Mesendoderm (in vitro differentiated cells): ENCODE data around the gene RPA3.

Experiments used
- DNase-seq: peaks from one replicate; pipeline ENCODE4 v3.0.0; 2013
- H2AK5ac ChIP-seq: 2 replicates; pipeline ENCODE4 v1.6.1; 2013; ENCODE audit warnings: low read length, inconsistent platforms
- H2BK120ac ChIP-seq: 2 replicates; pipeline ENCODE4 v1.6.1; 2013; ENCODE audit warnings: low read depth, mild to moderate bottlenecking, low read length, moderate library complexity, mixed read lengths
- H2BK15ac ChIP-seq: replicated peaks from 2 replicates; pipeline ENCODE4 v1.6.1; 2013; ENCODE audit warnings: low read depth, mild to moderate bottlenecking, moderate library complexity
- H2BK5ac ChIP-seq: 2 replicates; pipeline ENCODE4 v1.6.1; 2013; ENCODE audit warnings: low read length, inconsistent platforms
- H3K18ac ChIP-seq: 2 replicates; pipeline ENCODE4 v1.6.1; 2013; ENCODE audit warnings: mild to moderate bottlenecking, low read length, mixed read lengths
- H3K23ac ChIP-seq: one replicate; pipeline ENCODE4 v1.6.1; 2013; ENCODE audit warnings: low read length
- H3K27ac ChIP-seq: 2 replicates; pipeline ENCODE4 v1.5.1; 2013; ENCODE audit warnings: low read depth, mild to moderate bottlenecking, inconsistent platforms, low read length, moderate library complexity
- H3K27me3 ChIP-seq: 2 replicates; pipeline ENCODE4 v1.6.1; 2013; ENCODE audit warnings: low read length, control low read depth, mild to moderate bottlenecking, inconsistent platforms; ENCODE audit not compliant: insufficient read depth, poor library complexity
- H3K36me3 ChIP-seq: 2 replicates; pipeline ENCODE4 v1.6.1; 2013; ENCODE audit warnings: low read length, inconsistent platforms; ENCODE audit not compliant: control insufficient read depth, insufficient read depth
- H3K4ac ChIP-seq: one replicate; pipeline ENCODE4 v1.6.1; 2013; ENCODE audit warnings: low read depth, mild to moderate bottlenecking, low read length, moderate library complexity
- H3K4me1 ChIP-seq: 2 replicates; pipeline ENCODE4 v1.6.1; 2013; ENCODE audit warnings: low read depth, low read length, inconsistent platforms; ENCODE audit not compliant: control insufficient read depth
- H3K4me2 ChIP-seq: 2 replicates; pipeline ENCODE4 v1.6.1; 2013; ENCODE audit warnings: low read length
- H3K4me3 ChIP-seq: 2 replicates; pipeline ENCODE4 v1.5.1; 2013; ENCODE audit warnings: mild to moderate bottlenecking, low read length
- H3K56ac ChIP-seq: one replicate; pipeline ENCODE4 v1.6.1; 2013; ENCODE audit warnings: low read length
- H3K79me1 ChIP-seq: 2 replicates; pipeline ENCODE4 v1.6.1; 2013; ENCODE audit warnings: low read length, inconsistent platforms
- H3K79me2 ChIP-seq: 2 replicates; pipeline ENCODE4 v1.6.1; 2013; ENCODE audit warnings: mild to moderate bottlenecking, low read length; ENCODE audit not compliant: control insufficient read depth, insufficient read depth
- H3K9ac ChIP-seq: 2 replicates; pipeline ENCODE4 v1.6.1; 2013; ENCODE audit warnings: low read length, inconsistent platforms
- H4K5ac ChIP-seq: one replicate; pipeline ENCODE4 v1.6.1; 2013; ENCODE audit warnings: low read length
- H4K8ac ChIP-seq: one replicate; pipeline ENCODE4 v1.6.1; 2013; ENCODE audit warnings: low read depth, mild to moderate bottlenecking, control low read depth, low read length, moderate library complexity
- WGBS: extraction: QIAGEN DNeasy Blood & Tissue Kit; methylation state at CpG from one replicate; pipeline ENCODE4 v1.1.7; 2013; ENCODE audit warnings: low lambda C conversion rate, missing lambda C conversion rate; ENCODE audit not compliant: insufficient coverage; ENCODE audit errors: extremely low coverage; 5-methylcytosine and 5-hydroxymethylcytosine counted together

Gene RPA3

GRCh38 chr7:7738622-7739021 lies 20.2 kb upstream of the RPA3 start:
- Histone ChIP-seq H3K23ac (no peak overlapping the region), H3K27ac (no peak overlapping the region), H3K27me3 (no peaks in the 10 kb centered on the region), H3K79me2 (no peaks in the 10 kb centered on the region), H3K4me1 (no peaks in the 10 kb centered on the region), H3K4me2 (no peak overlapping the region), H3K56ac (no peak overlapping the region), H3K4me3 (no peak overlapping the region), H3K36me3 (no peaks in the 10 kb centered on the region), H2BK15ac (no peak overlapping the region), H2AK5ac (no peak overlapping the region), H3K4ac (no peak overlapping the region), H3K18ac (no peak overlapping the region), H3K9ac (no peak overlapping the region), H2BK120ac (no peak overlapping the region), H4K5ac (no peak overlapping the region), H2BK5ac (no peak overlapping the region), H4K8ac (no peak overlapping the region), H3K79me1 (no peaks in the 10 kb centered on the region)
- no CpG with 5 or more reads among the region's 3 CpGs for WGBS
- no peak for DNase-seq

GRCh38 chr7:7738177-7738576 lies 19.8 kb upstream of the RPA3 start:
- Histone ChIP-seq H3K4ac (no peak overlapping the region), H3K36me3 (no peaks in the 10 kb centered on the region), H3K4me3 (no peak overlapping the region), H3K23ac (no peak overlapping the region), H3K79me1 (no peaks in the 10 kb centered on the region), H3K79me2 (no peaks in the 10 kb centered on the region), H3K18ac (no peak overlapping the region), H3K4me2 (no peak overlapping the region), H3K4me1 (no peaks in the 10 kb centered on the region), H2BK5ac (no peak overlapping the region), H2BK120ac (no peak overlapping the region), H2AK5ac (no peak overlapping the region), H4K5ac (no peak overlapping the region), H4K8ac (no peak overlapping the region), H2BK15ac (no peak overlapping the region), H3K9ac (no peak overlapping the region), H3K27me3 (no peaks in the 10 kb centered on the region), H3K27ac (no peak overlapping the region), H3K56ac (no peak overlapping the region)
- DNase-seq, result no peak
- no CpG with 5 or more reads among the region's 1 CpG for WGBS

- no peak overlapping the region for H3K4ac ChIP-seq
- no peak overlapping the region for H2BK5ac ChIP-seq
- no peaks in the 10 kb centered on the region for H3K27me3 ChIP-seq
- H3K36me3 ChIP-seq, result no peaks in the 10 kb centered on the region
- no peak overlapping the region for H3K4me2 ChIP-seq
- H3K79me1 ChIP-seq, result no peaks in the 10 kb centered on the region
- no peak overlapping the region for H3K18ac ChIP-seq
- no peak overlapping the region for H3K23ac ChIP-seq
- no peak for DNase-seq
- no peaks in the 10 kb centered on the region for H3K4me1 ChIP-seq
- H3K4me3 ChIP-seq, result no peak overlapping the region
- no peak overlapping the region for H2AK5ac ChIP-seq
- no peak overlapping the region for H4K5ac ChIP-seq
- H4K8ac ChIP-seq, result no peak overlapping the region
- H2BK120ac ChIP-seq, result no peak overlapping the region
- no peak overlapping the region for H3K56ac ChIP-seq
- H3K9ac ChIP-seq, result no peak overlapping the region
- H2BK15ac ChIP-seq, result no peak overlapping the region
- H3K27ac ChIP-seq, result no peak overlapping the region
- no peaks in the 10 kb centered on the region for H3K79me2 ChIP-seq
These were observed 19.3 kb upstream of the RPA3 start for GRCh38 chr7:7737674-7738073.

- H2AK5ac ChIP-seq, result no peak overlapping the region
- WGBS, result no CpG with 5 or more reads among the region's 2 CpGs
- H3K27ac ChIP-seq, result no peak overlapping the region
- H3K9ac ChIP-seq, result no peak overlapping the region
- no peak overlapping the region for H3K4me3 ChIP-seq
- H3K36me3 ChIP-seq, result no peaks in the 10 kb centered on the region
- no peak overlapping the region for H3K4ac ChIP-seq
- H3K56ac ChIP-seq, result no peak overlapping the region
- no peak overlapping the region for H2BK120ac ChIP-seq
- H3K23ac ChIP-seq, result no peak overlapping the region
- H2BK15ac ChIP-seq, result no peak overlapping the region
- no peaks in the 10 kb centered on the region for H3K79me1 ChIP-seq
- no peak overlapping the region for H3K4me2 ChIP-seq
- no peaks in the 10 kb centered on the region for H3K79me2 ChIP-seq
- no peak overlapping the region for H4K8ac ChIP-seq
- H3K4me1 ChIP-seq, result no peaks in the 10 kb centered on the region
- peak; percentile 66 for DNase-seq
- H3K27me3 ChIP-seq, result no peaks in the 10 kb centered on the region
- H3K18ac ChIP-seq, result no peak overlapping the region
- H2BK5ac ChIP-seq, result no peak overlapping the region
- H4K5ac ChIP-seq, result no peak overlapping the region
These were observed 18.3 kb upstream of the RPA3 start for GRCh38 chr7:7736671-7737070.

- Histone ChIP-seq H3K9ac (no peak overlapping the region), H3K79me1 (no peaks in the 10 kb centered on the region), H2BK15ac (no peak overlapping the region), H3K4me1 (no peaks in the 10 kb centered on the region), H3K4me2 (no peak overlapping the region), H4K5ac (no peak overlapping the region), H2AK5ac (no peak overlapping the region), H2BK120ac (no peak overlapping the region), H3K27me3 (no peaks in the 10 kb centered on the region), H3K4ac (no peak overlapping the region), H3K36me3 (no peaks in the 10 kb centered on the region), H3K27ac (no peak overlapping the region), H3K4me3 (no peak overlapping the region), H3K23ac (no peak overlapping the region), H3K79me2 (no peaks in the 10 kb centered on the region), H4K8ac (no peak overlapping the region), H2BK5ac (no peak overlapping the region), H3K56ac (no peak overlapping the region), H3K18ac (no peak overlapping the region)
- DNase-seq, result no peak
- WGBS, result no CpG with 5 or more reads among the region's 4 CpGs
These were observed 14.3 kb upstream of the RPA3 start for GRCh38 chr7:7732621-7733281.

GRCh38 chr7:7731732-7732131 lies 13.3 kb upstream of the RPA3 start:
- no peak overlapping the region for H2BK120ac ChIP-seq
- no peak overlapping the region for H3K27ac ChIP-seq

More at GRCh38 chr7:7731732-7732131, 13.3 kb upstream of the RPA3 start:
- Histone ChIP-seq H4K5ac (no peak overlapping the region), H3K36me3 (no peaks in the 10 kb centered on the region), H3K4me3 (no peak overlapping the region), H3K4me2 (no peak overlapping the region), H3K79me1 (no peaks in the 10 kb centered on the region), H2AK5ac (no peak overlapping the region), H3K18ac (no peak overlapping the region), H3K79me2 (no peaks in the 10 kb centered on the region), H4K8ac (no peak overlapping the region), H3K9ac (no peak overlapping the region), H3K27me3 (no peaks in the 10 kb centered on the region), H3K4ac (no peak overlapping the region), H3K4me1 (no peaks in the 10 kb centered on the region), H3K23ac (no peak overlapping the region), H2BK15ac (no peak overlapping the region), H3K56ac (no peak overlapping the region), H2BK5ac (no peak overlapping the region)
- no peak for DNase-seq
